NT2/D1 (cell line): Measurements from ENCODE around the gene DLX2.

Source experiments
- SUZ12 ChIP-seq: IDR thresholded peaks from 2 replicates; pipeline ENCODE4 v1.6.1; 2011; ENCODE audit not compliant: insufficient read length, insufficient read depth; ENCODE audit errors: extremely low read depth
- YY1 ChIP-seq: IDR thresholded peaks from 2 replicates; pipeline ENCODE4 v1.6.1; 2011; ENCODE audit not compliant: insufficient read length, insufficient read depth
- ZNF274 ChIP-seq: IDR thresholded peaks from 2 replicates; pipeline ENCODE4 v1.6.1; 2011; ENCODE audit warnings: mild to moderate bottlenecking, low read depth, low read length

DNA sequence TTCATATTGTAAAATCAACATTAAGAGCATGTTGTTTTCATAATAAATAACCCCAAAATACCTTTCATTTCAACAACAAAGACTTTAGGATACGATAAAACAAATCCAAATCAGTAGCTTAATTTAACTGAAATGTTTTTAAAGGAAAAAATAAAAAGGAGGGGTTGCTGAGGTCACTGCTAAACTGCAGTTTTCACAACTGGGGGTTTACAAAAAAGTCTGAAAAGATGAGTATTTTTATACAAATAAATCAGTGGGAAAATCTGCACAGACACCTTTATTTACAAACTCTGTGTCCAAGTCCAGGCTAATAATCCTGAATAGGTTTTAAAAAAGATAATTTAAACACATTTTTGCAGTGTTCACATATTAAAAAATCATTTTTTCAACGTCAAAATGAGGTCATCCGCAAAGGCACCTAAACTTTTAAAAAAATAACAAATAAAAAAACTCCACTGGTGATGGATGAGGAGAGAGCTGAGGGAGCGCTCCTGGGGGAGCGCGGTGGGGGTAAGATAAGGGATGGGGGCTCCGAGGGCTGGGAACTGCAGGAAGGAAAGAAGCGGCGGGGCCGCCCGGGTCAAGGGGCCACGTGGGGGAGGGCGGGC, 3.1 kb downstream of the DLX2 start:
- TF ChIP-seq ZNF274 (no peak), YY1 (no peak), SUZ12 (no peak)
